Body of pancreas (tissue), 4 donors: ENCODE data around the gene BHLHE40. TPM values are rescaled to one million over a fixed set of nuclear protein-coding genes. Genes with fewer than 3 reads are reported as not detected.

Experiments used
- ATAC-seq: fragments of 150-250 bp; one replicate; pipeline ENCODE4 v1.9.1; 2016
- DNase-seq, 4 donors: peaks; one replicate each; pipeline ENCODE4 v3.0.0-alpha.2; 2019
- H3K27ac ChIP-seq, 4 donors: fragments of 200-600 bp; sonication (generic); 1 replicate in 3 of 4; 2 replicates in 1 of 4; pipeline versions ENCODE4 v1.5.1 to v1.6.1; 2016 to 2019; ENCODE audit warnings: mild to moderate bottlenecking in 1 of 4, mixed read lengths in 1 of 4, moderate library complexity in 1 of 4
- H3K27me3 ChIP-seq, 2 donors: fragments of 200-600 bp; sonication (generic); one replicate each; pipeline ENCODE4 v1.6.0; 2016; ENCODE audit warnings: mild to moderate bottlenecking in 1 of 2
- H3K36me3 ChIP-seq, 2 donors: fragments of 200-600 bp; sonication (generic); replicated peaks in 1 of 2; 2 replicates each; pipeline ENCODE4 v1.5.1; 2016; ENCODE audit warnings: low read depth in 2 of 2; ENCODE audit not compliant: insufficient read depth in 1 of 2
- H3K4me1 ChIP-seq: fragments of 200-600 bp; sonication (generic); one replicate; pipeline ENCODE4 v1.6.0; 2016
- H3K4me3 ChIP-seq, 2 donors: fragments of 200-600 bp; sonication (generic); 1 replicate in 1 of 2; 2 replicates in 1 of 2; pipeline ENCODE4 v1.5.1; 2016 to 2019
- H3K9me3 ChIP-seq, 3 donors: fragments of 200-600 bp; sonication (generic); 1 replicate in 2 of 3; 2 replicates in 1 of 3; pipeline ENCODE4 v1.5.1; 2016
- POLR2A ChIP-seq, 3 donors: fragments of 450-650 bp; IDR thresholded peaks; one replicate each; pipeline ENCODE4 v1.6.1; 2016; ENCODE audit warnings: antibody characterized with exemption in 3 of 3, mild to moderate bottlenecking in 2 of 3
- WGBS, 2 donors: methylation state at CpG; one replicate each; pipeline ENCODE4 v1.1.5; 2017; 5-methylcytosine and 5-hydroxymethylcytosine counted together
- intact Hi-C: fragments of 100-400 bp; cut with DNase I; formaldehyde crosslinking; loops from one replicate; pipeline ENCODE4 v1.15.1; 2023
- total RNA-seq, 2 donors: library from RNA; depleted of rRNA; stranded (reverse); fragments of >200 nt; gene quantifications; one replicate each; pipeline ENCODE4 v1.1.0, GENCODE V29; 2016
- TF ChIP-seq, protein P1 (sequence below), 7 experiments: fragments of 450-650 bp in 4 of 7; fragments of 200-600 bp in 3 of 7; sonication (generic) in 3 of 7; IDR thresholded peaks; one replicate each; pipeline ENCODE4 v1.5.1; 2016 to 2019; ENCODE audit warnings: antibody characterized with exemption in 7 of 7

Gene BHLHE40
- total RNA-seq, 2 donors from 2014 or later = 28.5 to 30.3 TPM

DNA sequence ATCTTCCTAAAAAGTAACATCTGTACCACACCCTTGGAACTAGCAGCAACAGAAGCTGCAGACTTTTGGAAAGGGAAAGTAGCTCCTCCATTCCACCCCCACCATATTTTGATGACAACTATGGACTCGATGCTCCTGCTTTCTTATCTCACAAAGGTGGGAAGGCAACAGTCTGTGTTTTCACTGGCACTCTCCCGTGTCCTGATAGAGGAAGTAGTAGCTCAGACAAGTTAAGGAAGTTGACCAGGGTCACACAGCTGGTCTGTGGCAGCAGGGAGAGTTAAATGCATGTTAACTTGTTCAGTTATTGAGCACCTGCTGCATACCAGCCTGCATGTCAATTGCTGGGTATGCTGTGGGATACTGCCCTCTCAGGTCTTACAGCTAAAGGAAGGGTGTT lies 33.1 kb downstream of the BHLHE40 start:
- ATAC-seq = no peak

DNA sequence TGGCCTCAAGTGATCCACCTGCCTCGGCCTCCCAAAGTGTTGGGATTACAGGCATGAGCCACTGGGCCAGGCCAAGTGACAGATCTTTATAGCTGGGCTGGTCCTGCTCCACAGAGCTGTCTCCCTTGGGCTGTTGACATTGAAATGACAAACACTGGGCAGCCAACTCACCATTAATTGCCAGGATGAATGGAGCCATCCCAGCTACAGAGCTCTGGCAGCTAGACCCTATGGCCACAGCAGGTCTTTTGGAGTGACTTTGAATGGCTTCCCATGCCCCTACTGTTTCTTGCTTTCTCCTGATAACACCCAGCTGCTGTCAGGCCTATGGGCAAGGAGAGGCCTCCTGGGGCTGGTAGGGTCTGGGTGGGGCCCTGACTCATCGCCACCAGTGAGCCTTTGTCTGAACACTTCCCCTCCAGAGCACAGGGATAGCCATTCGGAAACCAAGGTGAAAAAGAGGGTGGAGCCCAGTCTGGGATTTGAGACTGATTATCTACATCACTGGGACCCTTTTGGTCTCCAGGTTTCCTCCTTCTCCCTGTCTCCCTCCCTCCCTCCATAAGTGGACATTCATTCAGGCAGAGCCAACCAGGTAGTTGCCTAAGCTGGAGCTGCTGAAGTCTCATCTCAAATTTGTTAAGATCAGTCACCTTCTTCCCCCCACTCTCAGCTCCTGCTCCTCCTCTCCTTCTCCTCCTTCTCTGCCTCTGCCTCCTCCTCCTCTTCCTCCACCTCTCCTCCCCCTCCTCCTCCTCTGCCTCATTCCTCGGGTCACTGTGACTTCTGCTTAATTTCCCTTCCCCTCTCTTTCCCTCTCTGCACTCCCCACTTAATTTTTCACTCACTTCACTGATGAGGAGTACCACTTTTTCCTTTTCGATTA lies 34.0 kb downstream of the BHLHE40 start:
- peak in 1 of 4 donors; percentile 30 for DNase-seq
- 67 to 84% methylated on average over 4 to 5 of the region's 5 CpGs for WGBS, 2 donors

More for the DNA sequence above, 33.1 kb downstream of the BHLHE40 start:
- H3K36me3 ChIP-seq = no peaks in the 10 kb centered on the region
- no peak for TF ChIP-seq POLR2A (IDR thresholded peaks at IDR 0.05)
- TF ChIP-seq, protein P1, sequence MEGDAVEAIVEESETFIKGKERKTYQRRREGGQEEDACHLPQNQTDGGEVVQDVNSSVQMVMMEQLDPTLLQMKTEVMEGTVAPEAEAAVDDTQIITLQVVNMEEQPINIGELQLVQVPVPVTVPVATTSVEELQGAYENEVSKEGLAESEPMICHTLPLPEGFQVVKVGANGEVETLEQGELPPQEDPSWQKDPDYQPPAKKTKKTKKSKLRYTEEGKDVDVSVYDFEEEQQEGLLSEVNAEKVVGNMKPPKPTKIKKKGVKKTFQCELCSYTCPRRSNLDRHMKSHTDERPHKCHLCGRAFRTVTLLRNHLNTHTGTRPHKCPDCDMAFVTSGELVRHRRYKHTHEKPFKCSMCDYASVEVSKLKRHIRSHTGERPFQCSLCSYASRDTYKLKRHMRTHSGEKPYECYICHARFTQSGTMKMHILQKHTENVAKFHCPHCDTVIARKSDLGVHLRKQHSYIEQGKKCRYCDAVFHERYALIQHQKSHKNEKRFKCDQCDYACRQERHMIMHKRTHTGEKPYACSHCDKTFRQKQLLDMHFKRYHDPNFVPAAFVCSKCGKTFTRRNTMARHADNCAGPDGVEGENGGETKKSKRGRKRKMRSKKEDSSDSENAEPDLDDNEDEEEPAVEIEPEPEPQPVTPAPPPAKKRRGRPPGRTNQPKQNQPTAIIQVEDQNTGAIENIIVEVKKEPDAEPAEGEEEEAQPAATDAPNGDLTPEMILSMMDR (IDR thresholded peaks at IDR 0.05) = no peak
- no peaks in the 10 kb centered on the region for H3K27me3 ChIP-seq
- no peaks in the 10 kb centered on the region for H3K9me3 ChIP-seq
- intact Hi-C loops = no loop called here
- H3K4me3 ChIP-seq = no peak overlapping the region
- DNase-seq = peak in 1 of 4 donors; percentile 25
- peaks cover 25% of the 10 kb centered on the region for H3K4me1 ChIP-seq
- no peak overlapping the region for H3K27ac ChIP-seq
- 8 to 13% methylated on average over 2 of the region's 2 CpGs for WGBS, 2 donors

DNA sequence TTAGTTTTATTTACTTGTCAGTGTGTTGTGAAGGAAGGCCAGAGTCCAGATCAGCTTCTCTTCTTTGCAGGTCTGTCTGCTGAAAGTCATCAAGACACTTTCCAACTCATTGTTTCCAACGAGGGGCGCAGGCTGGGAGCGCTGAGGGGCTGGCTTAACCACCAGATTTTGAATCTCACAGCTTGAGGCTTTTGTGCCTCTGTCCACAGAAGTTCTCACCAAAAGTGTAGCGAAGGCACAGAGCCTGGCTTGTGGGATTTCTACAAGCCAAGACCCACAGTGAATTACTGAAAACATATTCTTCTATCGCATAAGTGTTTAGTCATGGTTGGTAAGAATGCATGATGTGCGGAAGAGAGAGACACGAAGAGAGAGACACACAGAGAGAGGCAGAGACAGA lies 35.2 kb downstream of the BHLHE40 start:
- H3K36me3 ChIP-seq = no peaks in the 10 kb centered on the region
- WGBS, 2 donors = 82 to 87% methylated on average over 7 of the region's 7 CpGs
- no peaks in the 10 kb centered on the region for H3K27me3 ChIP-seq
- no peak for TF ChIP-seq POLR2A (IDR thresholded peaks at IDR 0.05)
- TF ChIP-seq, protein P1 (IDR thresholded peaks at IDR 0.05) = no peak
- no peak overlapping the region for H3K27ac ChIP-seq
- H3K4me1 ChIP-seq = peaks cover 36% of the 10 kb centered on the region
- H3K4me3 ChIP-seq = no peak overlapping the region
- no peak for ATAC-seq
- no peaks in the 10 kb centered on the region for H3K9me3 ChIP-seq
- intact Hi-C loops = no loop called here
- no peak for DNase-seq

More for the DNA sequence above, 34.0 kb downstream of the BHLHE40 start:
- no peaks in the 10 kb centered on the region for H3K27me3 ChIP-seq
- H3K27ac ChIP-seq = no peak overlapping the region
- H3K36me3 ChIP-seq = no peaks in the 10 kb centered on the region
- H3K9me3 ChIP-seq = no peaks in the 10 kb centered on the region
- no peak for TF ChIP-seq POLR2A (IDR thresholded peaks at IDR 0.05)
- TF ChIP-seq, protein P1 (IDR thresholded peaks at IDR 0.05) = no peak
- H3K4me3 ChIP-seq = no peak overlapping the region
- ATAC-seq = no peak
- intact Hi-C loops = no loop called here
- peaks cover 34% of the 10 kb centered on the region for H3K4me1 ChIP-seq

DNA sequence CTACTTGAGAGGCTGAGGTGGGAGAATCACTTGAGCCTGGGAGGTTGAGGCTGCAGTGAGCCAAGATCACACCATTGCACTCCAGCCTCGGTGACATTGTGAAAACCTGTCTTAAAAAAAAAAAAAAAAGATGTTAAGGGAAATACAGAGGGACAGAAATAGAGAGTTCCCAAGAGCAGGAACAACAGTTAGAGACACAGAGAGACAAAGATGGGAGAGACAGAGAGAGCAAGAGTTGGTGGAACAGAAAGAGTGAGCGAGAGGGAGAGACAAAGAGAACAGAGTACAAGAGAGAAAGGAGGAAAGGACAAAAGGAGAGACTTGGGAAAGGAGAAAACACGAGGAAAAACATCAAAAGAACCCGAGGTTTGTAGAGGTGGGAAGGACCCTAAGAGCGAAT lies 35.8 kb downstream of the BHLHE40 start:
- no peak overlapping the region for H3K4me3 ChIP-seq
- no peak for TF ChIP-seq POLR2A (IDR thresholded peaks at IDR 0.05)
- TF ChIP-seq, protein P1 (IDR thresholded peaks at IDR 0.05) = no peak
- no peaks in the 10 kb centered on the region for H3K27me3 ChIP-seq
- 72 to 87% methylated on average over 5 of the region's 5 CpGs for WGBS, 2 donors
- peaks cover 36% of the 10 kb centered on the region for H3K4me1 ChIP-seq
- no peak for ATAC-seq
- no peak overlapping the region for H3K27ac ChIP-seq
- no peak for DNase-seq
- H3K9me3 ChIP-seq = no peaks in the 10 kb centered on the region
- intact Hi-C loops = no loop called here
- no peaks in the 10 kb centered on the region for H3K36me3 ChIP-seq
